ENCODE results near the gene PRAMEF14.
A peak's percentile ranks its signal among the peaks of the same experiment; 100 is the strongest.
"Not testable (repeated sequence)": the region's sequence is repeated elsewhere in the genome, so short reads cannot be mapped to it uniquely, and the experiment has no call there.

Gene PRAMEF14, protein sequence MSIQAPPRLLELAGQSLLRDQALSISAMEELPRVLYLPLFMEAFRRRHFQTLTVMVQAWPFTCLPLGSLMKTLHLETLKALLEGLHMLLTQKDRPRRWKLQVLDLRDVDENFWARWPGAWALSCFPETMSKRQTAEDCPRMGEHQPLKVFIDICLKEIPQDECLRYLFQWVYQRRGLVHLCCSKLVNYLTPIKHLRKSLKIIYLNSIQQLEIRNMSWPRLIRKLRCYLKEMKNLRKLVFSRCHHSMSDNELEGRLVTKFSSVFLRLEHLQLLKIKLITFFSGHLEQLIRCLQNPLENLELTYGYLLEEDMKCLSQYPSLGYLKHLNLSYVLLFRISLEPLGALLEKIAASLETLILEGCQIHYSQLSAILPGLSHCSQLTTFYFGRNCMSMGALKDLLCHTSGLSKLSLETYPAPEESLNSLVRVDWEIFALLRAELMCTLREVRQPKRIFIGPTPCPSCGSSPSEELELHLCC

DNA sequence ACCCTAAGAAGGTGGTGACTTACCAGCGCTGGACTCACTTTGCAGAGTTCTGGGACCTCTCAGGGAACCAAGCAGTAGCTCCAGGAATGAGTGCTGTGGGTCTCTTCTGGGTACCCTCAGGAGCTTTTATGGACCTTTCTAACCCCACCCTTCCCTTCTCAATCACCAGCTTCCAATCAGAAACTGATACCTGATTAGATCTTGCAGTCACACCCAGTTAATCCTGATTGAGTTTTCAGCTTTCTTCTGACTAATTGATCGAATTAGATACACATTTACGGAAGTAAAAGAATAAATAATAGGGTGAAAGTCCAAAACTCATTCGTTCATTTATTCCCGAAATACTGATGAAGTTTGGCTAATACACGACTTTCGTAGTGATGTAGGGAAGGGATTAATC, at the start of gene PRAMEF14:
Gene PRAMEF14, minus strand, starts transcription at position 101 of the 400 bp plus-strand sequence. CDS start 1,820 bp downstream, outside the sequence.
- TF ChIP-seq, protein P1, sequence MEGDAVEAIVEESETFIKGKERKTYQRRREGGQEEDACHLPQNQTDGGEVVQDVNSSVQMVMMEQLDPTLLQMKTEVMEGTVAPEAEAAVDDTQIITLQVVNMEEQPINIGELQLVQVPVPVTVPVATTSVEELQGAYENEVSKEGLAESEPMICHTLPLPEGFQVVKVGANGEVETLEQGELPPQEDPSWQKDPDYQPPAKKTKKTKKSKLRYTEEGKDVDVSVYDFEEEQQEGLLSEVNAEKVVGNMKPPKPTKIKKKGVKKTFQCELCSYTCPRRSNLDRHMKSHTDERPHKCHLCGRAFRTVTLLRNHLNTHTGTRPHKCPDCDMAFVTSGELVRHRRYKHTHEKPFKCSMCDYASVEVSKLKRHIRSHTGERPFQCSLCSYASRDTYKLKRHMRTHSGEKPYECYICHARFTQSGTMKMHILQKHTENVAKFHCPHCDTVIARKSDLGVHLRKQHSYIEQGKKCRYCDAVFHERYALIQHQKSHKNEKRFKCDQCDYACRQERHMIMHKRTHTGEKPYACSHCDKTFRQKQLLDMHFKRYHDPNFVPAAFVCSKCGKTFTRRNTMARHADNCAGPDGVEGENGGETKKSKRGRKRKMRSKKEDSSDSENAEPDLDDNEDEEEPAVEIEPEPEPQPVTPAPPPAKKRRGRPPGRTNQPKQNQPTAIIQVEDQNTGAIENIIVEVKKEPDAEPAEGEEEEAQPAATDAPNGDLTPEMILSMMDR (IDR thresholded peaks at IDR 0.05): not testable (repeated sequence)

DNA sequence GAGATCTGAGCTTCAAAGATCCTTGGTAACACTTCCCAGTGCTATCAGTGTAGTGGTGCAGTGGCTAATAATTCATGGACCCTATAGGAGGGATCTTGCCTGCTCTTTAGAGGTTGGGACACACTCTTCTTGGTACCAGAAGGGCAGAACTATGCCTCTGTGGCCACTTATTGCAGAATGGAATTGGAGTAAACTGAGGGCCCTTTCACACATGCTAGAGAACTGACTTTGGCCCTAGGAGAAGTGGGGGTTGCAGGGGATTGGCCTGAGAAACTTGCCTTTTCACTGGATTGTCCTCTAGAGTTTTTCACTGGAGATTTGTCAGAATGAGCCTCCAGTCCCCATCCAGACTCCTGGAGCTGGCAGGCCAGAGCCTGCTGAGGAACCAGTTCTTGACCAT, 42.4 kb upstream of the PRAMEF14 start, which contains the start of gene PRAMEF17:
Gene PRAMEF17, plus strand, starts transcription at position 301 of the 400 bp plus-strand sequence. Its CDS starts 26 bp downstream, at position 327.
- TF ChIP-seq, protein P1 (IDR thresholded peaks at IDR 0.05): not testable (repeated sequence)

DNA sequence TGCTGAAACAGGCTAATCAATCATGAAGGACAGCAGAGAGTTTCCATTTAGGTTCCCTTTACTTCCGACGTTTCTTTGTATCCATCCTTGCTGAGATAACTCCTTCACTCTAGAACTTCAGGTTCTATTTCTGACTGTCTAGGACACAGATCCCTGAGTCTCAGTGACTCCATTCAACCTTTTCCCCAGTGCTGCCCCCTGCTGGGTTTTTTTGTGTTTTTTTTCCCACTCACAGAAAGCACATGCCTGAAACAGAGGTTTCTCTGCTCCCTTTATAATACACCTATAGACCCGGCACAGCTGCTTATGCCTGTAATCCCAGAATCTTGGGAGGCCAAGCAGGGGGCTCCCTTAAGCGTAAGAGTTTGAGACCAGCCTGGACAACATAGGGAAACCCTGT, 21.6 kb upstream of the PRAMEF14 start:
- TF ChIP-seq, protein P1 (IDR thresholded peaks at IDR 0.05): peak; percentile 48

DNA sequence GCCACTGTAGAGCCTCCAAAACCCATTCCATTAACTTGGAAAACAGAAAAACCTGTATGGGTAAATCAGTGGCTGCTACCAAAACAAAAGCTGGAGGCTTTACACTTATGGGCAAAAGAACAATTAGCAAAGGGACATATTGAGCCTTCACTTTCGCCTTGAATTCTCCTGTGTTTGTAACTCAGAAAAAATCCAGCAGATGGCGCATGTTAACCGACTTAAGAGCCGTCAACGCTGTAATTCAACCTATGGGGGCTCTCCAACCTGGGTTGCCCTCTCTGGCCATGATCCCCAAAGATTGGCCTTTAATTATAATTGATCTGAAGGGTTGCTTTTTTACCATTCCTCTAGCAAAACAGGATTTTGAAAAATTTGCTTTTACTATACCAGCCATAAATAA, 9.8 kb upstream of the PRAMEF14 start:
- TF ChIP-seq, protein P1 (IDR thresholded peaks at IDR 0.05): peak; percentile 50; the same call in 1 of the 2 replicates

DNA sequence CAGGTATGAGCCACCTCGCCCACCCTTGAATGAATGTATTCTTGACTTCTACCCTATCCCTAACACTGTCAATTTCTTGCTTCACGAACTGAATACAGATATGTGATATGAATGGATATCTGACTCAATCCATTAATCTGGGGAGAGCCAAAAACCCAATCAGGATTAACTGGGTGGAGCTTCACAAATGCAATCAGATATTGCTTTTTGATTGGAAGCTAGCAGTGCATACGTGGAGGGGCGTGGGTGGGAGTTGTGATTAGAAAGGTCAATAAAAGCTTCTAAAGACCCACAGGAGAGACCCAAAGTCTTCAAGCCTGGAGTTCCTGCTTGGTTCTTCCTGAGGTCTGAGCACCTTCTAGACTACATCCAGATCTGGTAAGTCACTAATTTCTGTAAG, 31.7 kb downstream of the PRAMEF14 start, which contains the start of gene PRAMEF15:
Gene PRAMEF15, plus strand, starts transcription at position 301 of the 400 bp plus-strand sequence. CDS start 2,827 bp downstream, outside the sequence.
- TF ChIP-seq, protein P1 (IDR thresholded peaks at IDR 0.05): not testable (repeated sequence)

DNA sequence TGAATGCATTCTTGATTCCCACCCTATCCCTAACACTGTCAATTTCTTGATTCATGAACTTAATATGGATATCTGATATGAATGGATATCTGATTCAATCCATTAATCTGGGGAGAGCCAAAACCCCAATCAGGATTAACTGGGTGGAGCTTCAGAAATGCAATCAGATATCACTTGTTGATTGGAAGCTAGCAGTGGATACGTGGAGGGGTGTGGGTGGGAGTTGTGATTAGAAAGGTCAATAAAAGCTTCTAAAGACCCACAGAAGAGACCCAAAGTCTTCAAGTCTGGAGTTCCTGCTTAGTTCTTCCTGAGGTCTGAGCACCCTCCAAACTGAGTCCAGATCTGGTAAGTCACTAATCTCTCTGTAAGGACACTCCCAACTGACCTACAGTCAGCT, 43.7 kb downstream of the PRAMEF14 start, which contains the start of gene PRAMEF33:
Gene PRAMEF33, plus strand, starts transcription at position 301 of the 400 bp plus-strand sequence. CDS start 2,416 bp downstream, outside the sequence.
- TF ChIP-seq, protein P1 (IDR thresholded peaks at IDR 0.05): not testable (repeated sequence)

All from LNCAP (cell line).